Measurements from ENCODE around the gene BMI1.
A peak's percentile ranks its signal among the peaks of the same experiment; 100 is the strongest.
"Not testable (repeated sequence)": the region's sequence is repeated elsewhere in the genome, so short reads cannot be mapped to it uniquely, and the experiment has no call there.

Gene BMI1

DNA sequence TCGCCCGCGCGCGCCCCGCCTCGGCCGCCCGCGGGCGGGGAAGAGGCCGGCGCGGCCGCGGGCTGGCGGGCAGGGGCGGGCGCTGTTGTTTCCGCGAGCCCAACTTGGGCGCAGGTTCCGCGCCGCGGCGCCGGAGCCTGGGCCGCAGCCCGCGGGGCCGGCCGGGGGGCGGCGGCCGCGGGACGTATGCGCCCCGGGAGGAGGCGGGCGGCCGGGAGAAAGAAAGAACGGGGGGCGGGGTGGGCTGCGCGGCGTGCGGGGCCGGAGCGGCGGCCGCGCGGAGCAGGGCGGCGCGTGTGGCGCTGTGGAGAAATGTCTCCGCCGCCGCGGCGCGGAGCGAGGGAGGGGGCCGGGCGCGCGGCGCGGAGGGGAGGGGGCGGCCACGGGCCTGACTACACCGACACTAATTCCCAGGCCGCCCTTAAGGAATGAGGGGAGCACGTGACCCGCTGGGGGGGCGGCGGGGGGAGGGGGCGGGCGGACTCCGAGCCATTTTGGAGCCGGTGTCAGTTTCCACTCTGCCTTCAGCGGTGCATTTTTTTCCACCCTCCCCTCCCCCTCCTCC lies at the start of gene BMI1:
Gene BMI1, plus strand, starts transcription at position 509 of the 565 bp plus-strand sequence. CDS start 5,351 bp downstream, outside the sequence.
- no peaks in the 10 kb centered on the region for H3K9me3 Mint-ChIP-seq
- peak within 1 kb of the TSS; percentile 94 for H3K4me3 Mint-ChIP-seq
- H3K27ac Mint-ChIP-seq, result peak within 1 kb of the TSS; percentile 98
- peaks cover 58% of the 10 kb centered on the region for H3K4me1 Mint-ChIP-seq
- peaks cover 28% of the 10 kb centered on the region for H3K27me3 Mint-ChIP-seq
- H3K36me3 Mint-ChIP-seq, result peaks cover 4% of the 10 kb centered on the region

DNA sequence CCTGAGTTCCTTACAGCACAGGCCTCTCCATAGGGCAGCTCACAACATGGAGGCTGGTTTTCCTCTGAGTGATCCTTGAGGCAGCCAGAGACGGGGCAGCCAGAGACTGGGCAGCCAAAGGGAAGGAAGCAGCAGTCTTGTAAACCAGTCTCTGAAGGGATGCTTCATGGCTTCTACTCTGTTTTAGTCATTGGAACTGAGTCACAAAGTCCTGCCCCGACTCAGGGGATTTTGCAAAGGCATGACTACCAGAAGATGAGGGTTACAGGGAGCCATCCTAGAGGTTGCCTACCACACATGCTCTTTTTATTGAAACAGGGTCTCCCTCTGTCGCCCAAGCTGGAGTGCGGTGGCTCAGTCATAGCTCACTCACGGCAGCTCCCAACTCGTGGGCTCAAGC lies 49.1 kb upstream of the BMI1 start:
- H3K9me3 Mint-ChIP-seq, result no peaks in the 10 kb centered on the region
- H3K4me3 Mint-ChIP-seq, result no peak overlapping the region
- H3K27ac Mint-ChIP-seq, result no peak overlapping the region
- H3K27me3 Mint-ChIP-seq, result peaks cover 4% of the 10 kb centered on the region
- no peaks in the 10 kb centered on the region for H3K4me1 Mint-ChIP-seq
- H3K36me3 Mint-ChIP-seq, result no peaks in the 10 kb centered on the region

DNA sequence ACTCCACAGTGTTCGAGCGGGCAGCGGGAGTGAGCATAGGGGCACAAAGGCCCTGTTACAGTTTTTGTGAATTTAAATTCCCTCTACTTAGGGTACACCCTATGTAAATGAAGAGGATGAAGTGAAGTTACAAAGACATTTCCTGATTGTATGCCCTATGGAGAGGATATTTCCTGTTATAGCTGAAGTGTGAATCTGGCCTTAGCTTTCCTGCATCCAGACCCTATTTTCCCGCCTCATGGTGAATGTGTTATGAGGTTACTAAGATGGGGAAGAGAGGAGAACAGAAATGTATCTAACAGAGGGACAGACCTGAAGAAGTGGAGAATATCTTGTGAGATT lies 42.5 kb upstream of the BMI1 start:
- no peaks in the 10 kb centered on the region for H3K9me3 Mint-ChIP-seq
- no peaks in the 10 kb centered on the region for H3K27me3 Mint-ChIP-seq
- H3K4me3 Mint-ChIP-seq, result no peak overlapping the region
- H3K27ac Mint-ChIP-seq, result no peak overlapping the region
- H3K36me3 Mint-ChIP-seq, result no peaks in the 10 kb centered on the region
- H3K4me1 Mint-ChIP-seq, result no peaks in the 10 kb centered on the region

DNA sequence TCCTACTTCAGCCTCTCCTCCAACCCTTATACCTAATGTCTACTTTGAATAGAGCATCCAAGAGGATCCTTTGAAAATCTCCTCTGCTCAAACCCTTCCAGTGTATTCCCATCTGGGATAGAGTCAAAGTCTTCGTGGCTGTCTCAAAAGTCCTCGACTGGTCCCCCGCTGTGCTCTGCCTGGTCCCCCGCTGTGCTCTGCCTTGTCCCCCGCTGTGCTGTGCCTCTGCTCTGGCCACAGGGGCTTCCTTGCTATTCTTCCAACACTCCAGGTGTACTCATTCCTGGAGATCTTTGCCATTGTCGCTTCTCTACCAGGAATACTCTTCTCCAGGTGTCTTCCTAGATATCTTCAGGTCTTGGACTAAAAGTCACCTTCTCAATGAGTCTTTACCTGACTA lies 40.8 kb upstream of the BMI1 start:
- Mint-ChIP-seq H3K4me1 (no peaks in the 10 kb centered on the region), H3K27me3 (no peaks in the 10 kb centered on the region), H3K9me3 (no peaks in the 10 kb centered on the region), H3K27ac (no peak overlapping the region), H3K36me3 (no peaks in the 10 kb centered on the region), H3K4me3 (no peak overlapping the region)

DNA sequence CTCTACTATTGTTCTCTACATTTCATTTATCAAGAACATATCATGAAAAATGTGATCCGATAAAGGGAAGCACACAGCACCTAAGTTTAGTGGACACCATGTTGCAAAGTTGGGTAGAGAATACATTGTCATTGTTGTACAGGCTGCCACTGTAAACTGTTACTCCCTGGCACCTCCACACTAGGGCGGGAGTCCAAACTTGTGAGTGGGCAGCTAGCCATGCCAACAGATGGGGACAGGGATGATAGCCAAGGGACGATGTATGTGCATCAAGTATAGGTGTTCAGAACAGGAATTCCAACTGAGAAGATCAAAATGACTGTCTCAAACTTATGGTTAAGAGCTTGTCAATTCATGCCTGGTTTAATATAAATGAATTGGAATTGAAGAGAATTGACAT lies 35.8 kb upstream of the BMI1 start:
- Mint-ChIP-seq H3K27me3 (peaks cover 2% of the 10 kb centered on the region), H3K9me3 (no peaks in the 10 kb centered on the region), H3K27ac (no peak overlapping the region), H3K4me3 (no peak overlapping the region), H3K4me1 (no peaks in the 10 kb centered on the region), H3K36me3 (no peaks in the 10 kb centered on the region)

DNA sequence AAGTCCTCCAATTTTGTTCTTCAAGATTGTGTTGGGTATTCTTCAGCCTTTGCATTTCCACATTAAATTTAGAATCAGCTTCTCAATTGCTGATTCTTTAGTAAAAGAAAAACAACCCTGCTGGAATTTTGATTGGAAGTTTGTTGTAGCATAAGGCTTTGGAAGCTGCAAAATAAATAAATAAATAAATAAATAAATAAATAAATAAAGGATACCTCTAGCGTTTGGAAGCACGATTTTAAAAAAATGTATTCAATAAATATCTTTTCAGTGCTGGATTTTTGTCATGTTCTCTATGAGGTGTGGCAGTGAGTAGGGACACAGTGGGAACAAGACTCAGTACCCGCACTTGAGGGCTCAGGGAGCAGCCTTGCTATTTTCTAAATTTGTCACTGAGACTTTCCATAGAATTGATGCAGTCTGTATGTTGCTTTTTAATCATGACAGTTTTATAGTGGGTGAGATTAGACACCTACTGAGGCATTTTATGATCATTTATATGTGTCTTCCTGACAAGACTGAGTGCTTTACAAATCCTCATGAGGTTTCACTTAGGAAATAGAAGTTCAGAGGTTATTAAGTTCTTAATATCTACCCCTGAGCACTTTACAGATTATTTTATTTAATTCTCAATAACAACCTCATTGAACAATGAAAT lies 27.0 kb upstream of the BMI1 start:
- Mint-ChIP-seq H3K4me1 (no peaks in the 10 kb centered on the region), H3K27me3 (peaks cover 3% of the 10 kb centered on the region), H3K4me3 (no peak overlapping the region), H3K27ac (no peak overlapping the region), H3K9me3 (no peaks in the 10 kb centered on the region), H3K36me3 (no peaks in the 10 kb centered on the region)

DNA sequence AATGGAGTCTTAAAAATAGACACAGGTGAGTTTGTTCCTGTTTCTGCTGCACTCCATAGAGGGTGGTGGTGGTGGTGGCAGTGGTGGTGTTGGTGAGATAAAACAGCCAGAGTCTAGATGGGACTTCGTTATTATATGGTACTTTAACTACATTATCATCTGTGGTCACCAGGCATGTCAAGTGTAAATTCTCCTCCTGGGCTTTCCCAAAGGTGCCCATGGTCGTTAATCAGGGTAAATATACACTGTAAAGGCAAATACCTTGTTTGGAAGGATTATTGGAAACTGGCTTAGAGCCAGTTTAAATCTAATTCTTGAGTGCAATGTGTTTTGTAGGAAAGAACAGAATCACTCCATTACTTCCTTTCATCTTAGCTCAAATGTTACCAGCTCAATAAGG lies 26.2 kb upstream of the BMI1 start:
- H3K27me3 Mint-ChIP-seq, result peaks cover 3% of the 10 kb centered on the region

DNA sequence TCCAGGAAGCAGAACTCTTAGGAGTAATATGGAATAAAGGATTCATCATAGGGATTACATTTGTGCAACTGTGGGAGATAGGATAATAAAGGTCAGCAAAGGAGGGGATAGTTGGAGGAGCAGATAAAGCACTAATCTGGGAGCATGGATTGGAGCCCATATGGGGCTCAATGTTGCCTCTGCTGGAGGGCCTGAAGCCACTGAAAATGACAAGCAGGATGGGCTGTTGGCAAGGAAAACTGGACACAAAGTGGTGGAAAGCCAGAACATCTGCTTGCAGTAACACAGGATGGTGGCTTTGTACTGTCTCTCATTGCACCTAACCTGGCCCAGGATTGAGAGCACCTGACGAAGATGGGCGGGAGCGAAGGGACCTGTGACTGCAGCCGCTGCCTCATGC lies 19.7 kb upstream of the BMI1 start:
- no peak overlapping the region for H3K4me3 Mint-ChIP-seq
- no peaks in the 10 kb centered on the region for H3K36me3 Mint-ChIP-seq
- peaks cover 9% of the 10 kb centered on the region for H3K27me3 Mint-ChIP-seq
- no peaks in the 10 kb centered on the region for H3K4me1 Mint-ChIP-seq
- H3K27ac Mint-ChIP-seq, result no peak overlapping the region
- no peaks in the 10 kb centered on the region for H3K9me3 Mint-ChIP-seq

More for the DNA sequence above, 26.2 kb upstream of the BMI1 start:
- H3K9me3 Mint-ChIP-seq, result no peaks in the 10 kb centered on the region
- no peaks in the 10 kb centered on the region for H3K4me1 Mint-ChIP-seq
- H3K27ac Mint-ChIP-seq, result no peak overlapping the region
- H3K4me3 Mint-ChIP-seq, result no peak overlapping the region
- no peaks in the 10 kb centered on the region for H3K36me3 Mint-ChIP-seq

DNA sequence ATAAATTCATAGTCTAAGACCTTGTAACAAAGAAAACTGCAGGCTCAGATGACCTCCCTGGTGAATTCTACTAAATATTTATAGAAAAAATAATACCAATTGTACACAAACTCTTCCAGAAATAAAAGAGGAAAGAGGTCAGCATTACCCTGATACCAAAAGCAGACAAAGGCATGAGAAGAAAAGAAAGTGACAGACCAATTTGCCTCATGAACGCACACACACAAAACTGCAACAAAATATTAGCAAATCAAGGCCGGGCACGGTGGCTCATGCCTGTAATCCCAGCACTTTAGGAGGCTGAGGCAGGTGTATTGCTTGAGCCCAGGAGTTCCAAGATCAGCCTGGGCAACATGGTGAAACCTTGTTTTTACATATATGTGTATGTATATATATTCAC lies 17.4 kb upstream of the BMI1 start:
- Mint-ChIP-seq H3K27me3 (peaks cover 10% of the 10 kb centered on the region), H3K36me3 (no peaks in the 10 kb centered on the region), H3K9me3 (no peaks in the 10 kb centered on the region), H3K4me1 (no peaks in the 10 kb centered on the region), H3K4me3 (no peak overlapping the region), H3K27ac (no peak overlapping the region)

DNA sequence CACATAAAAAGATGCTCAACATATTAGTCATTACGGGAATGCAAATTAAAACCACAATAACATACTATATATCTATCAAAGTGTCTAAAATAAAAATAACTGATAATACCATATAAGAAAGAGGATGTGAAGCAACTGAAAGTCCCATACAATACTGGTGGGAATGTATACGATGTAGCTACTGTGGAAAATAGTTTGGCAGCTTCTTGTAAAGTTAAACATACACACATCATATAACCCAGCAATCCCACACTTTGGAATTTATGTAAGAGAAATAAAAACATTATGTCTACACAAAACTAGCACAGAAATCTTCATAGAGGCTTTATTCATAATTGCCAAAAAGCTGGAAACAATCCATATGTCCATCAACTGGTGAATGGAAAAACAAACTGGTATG lies 15.2 kb upstream of the BMI1 start:
- no peak overlapping the region for H3K27ac Mint-ChIP-seq
- H3K4me1 Mint-ChIP-seq, result peaks cover 6% of the 10 kb centered on the region
- no peak overlapping the region for H3K4me3 Mint-ChIP-seq
- H3K36me3 Mint-ChIP-seq, result no peaks in the 10 kb centered on the region
- H3K9me3 Mint-ChIP-seq, result no peaks in the 10 kb centered on the region
- peaks cover 8% of the 10 kb centered on the region for H3K27me3 Mint-ChIP-seq

DNA sequence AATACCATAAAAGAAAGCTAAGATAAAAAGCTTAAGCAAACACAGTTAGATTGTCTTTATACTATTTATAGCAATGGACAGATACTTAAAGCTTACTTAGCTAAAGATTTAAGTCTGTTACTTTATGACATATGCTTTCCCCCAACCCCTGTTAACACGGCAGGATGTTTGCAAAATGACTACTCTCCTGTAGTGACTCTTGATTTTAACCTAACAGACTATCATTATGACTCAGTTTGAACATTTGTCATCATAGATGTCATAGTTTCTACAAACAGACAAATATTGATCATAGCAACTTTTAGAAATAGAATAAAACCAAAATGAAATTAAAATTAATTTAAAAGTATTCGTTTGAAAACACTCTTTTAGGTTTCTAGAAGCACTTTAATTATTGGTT lies 12.5 kb upstream of the BMI1 start:
- H3K27me3 Mint-ChIP-seq, result peaks cover 10% of the 10 kb centered on the region
- no peaks in the 10 kb centered on the region for H3K36me3 Mint-ChIP-seq
- H3K27ac Mint-ChIP-seq, result no peak overlapping the region
- no peaks in the 10 kb centered on the region for H3K9me3 Mint-ChIP-seq
- H3K4me3 Mint-ChIP-seq, result no peak overlapping the region
- peaks cover 6% of the 10 kb centered on the region for H3K4me1 Mint-ChIP-seq

DNA sequence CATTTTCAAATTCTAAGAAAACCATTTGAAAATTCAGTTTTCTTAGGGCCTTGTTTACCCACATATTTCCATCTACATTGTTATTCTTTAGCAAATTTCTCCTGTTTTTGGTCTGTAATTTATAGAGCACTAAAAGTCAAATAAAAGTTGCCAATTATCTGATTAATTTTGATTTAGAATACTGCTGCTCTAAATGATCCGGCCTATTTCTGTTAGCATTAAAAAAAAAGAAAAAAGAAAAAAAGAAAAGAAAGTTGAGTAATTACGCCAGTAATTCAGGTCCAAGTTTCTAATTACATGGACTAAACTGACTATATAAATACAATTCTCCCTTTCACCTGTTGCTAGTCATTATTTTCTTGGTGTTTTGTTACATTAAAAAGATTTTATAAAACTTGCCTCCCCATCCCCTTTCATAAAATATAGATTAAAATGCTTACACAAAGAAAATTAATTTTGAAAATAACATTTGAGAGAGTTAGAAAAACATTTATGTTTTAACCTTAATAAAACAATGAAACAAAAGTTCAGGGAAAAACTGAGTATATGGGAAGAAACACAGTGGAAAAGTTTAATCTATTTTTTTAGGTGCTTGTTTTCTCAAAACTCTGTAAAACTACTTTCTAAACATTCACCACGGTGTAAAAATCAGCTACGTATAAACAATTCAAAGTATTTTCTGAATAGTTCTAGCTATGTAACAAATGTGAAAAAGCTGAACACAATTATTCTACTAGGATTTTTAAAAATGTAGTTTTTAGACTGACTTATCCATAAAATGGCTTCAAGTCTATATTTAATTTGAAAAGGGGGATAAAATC lies 11.5 kb upstream of the BMI1 start:
- H3K27ac Mint-ChIP-seq, result no peak overlapping the region

DNA sequence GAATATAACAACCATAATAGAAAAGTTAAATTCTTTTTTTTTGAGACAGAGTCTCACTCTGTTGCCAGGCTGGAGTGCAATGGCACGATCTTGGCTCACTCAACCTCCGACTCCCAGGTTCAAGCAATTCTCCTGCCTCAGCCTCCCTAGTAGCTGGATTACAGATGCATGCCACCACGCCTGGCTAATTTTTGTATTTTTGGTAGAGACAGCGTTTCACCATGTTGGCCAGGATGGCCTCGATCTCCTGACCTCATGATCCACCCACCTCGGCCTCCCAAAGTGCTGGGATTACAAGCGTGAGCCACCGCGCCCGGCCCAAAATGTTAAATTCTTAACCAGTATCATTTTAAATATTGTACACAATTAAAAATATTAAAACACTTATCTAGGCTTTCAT lies 10.9 kb upstream of the BMI1 start:
- H3K36me3 Mint-ChIP-seq, H3K27me3 Mint-ChIP-seq, H3K9me3 Mint-ChIP-seq, H3K4me3 Mint-ChIP-seq, H3K27ac Mint-ChIP-seq: not testable (repeated sequence)
- peaks cover 12% of the 10 kb centered on the region for H3K4me1 Mint-ChIP-seq

More for the DNA sequence above, 11.5 kb upstream of the BMI1 start:
- Mint-ChIP-seq H3K27me3 (peaks cover 10% of the 10 kb centered on the region), H3K4me3 (no peak overlapping the region), H3K36me3 (no peaks in the 10 kb centered on the region), H3K9me3 (no peaks in the 10 kb centered on the region), H3K4me1 (peaks cover 6% of the 10 kb centered on the region)

DNA sequence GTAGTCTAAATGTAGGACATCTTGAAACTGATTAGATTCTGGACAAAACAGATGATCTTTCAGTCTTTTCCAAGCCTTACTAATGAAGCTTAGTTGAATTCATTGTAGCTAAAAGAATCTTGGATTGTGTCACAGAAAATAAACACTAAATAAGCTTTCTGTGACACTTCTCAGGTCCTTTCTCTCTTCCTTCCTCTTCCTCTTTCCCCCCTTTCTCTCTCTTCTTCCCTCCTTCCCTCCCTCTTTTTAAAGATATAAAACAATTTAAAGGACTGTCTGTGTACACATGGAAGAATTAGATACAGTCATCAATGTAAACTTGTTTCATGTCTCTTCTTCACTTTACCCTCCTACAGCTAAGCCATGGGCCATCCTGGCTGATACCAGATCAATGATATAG lies 10.0 kb upstream of the BMI1 start:
- H3K27me3 Mint-ChIP-seq, result peaks cover 7% of the 10 kb centered on the region
- H3K4me1 Mint-ChIP-seq, result peaks cover 20% of the 10 kb centered on the region
- peak overlapping the region; percentile 6 for H3K27ac Mint-ChIP-seq
- H3K36me3 Mint-ChIP-seq, result no peaks in the 10 kb centered on the region
- no peak overlapping the region for H3K4me3 Mint-ChIP-seq
- H3K9me3 Mint-ChIP-seq, result no peaks in the 10 kb centered on the region

DNA sequence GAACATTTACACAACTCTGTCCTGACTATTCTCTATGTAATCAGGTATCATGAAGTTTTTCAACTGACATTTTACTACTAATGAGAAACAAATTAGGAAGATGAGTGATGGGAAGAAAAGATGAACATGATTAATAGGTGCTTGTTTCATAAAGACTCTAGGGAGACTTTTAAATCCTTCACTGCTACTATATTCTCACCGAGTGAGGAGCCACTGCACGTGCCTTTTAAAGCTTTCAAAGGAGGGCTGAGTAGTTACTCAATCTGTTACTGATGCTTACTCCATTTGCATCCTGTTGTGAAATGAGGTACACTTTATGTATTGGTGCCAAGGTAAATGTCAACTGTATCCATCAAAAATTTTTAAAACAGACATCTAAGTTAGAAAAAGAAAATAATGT lies 6.0 kb upstream of the BMI1 start:
- Mint-ChIP-seq H3K4me3 (peak overlapping the region; percentile 90), H3K4me1 (peaks cover 38% of the 10 kb centered on the region), H3K9me3 (no peaks in the 10 kb centered on the region), H3K27ac (no peak overlapping the region), H3K36me3 (no peaks in the 10 kb centered on the region), H3K27me3 (peaks cover 6% of the 10 kb centered on the region)

Measured in activated naive CD4-positive, alpha-beta T cell treated with anti-CD3 and anti-CD28 coated beads, Interleukin-2, amount 50 U/mL, for 24 hours (primary cell).